ENCODE results near the gene EGFL6. TPM values are rescaled to one million over a fixed set of nuclear protein-coding genes. Genes with fewer than 3 reads are reported as not detected.

EGFL6 gene
- total RNA-seq (2014; rRNA removed; shearing (Covaris generic)): not detected in 2 replicates

DNA sequence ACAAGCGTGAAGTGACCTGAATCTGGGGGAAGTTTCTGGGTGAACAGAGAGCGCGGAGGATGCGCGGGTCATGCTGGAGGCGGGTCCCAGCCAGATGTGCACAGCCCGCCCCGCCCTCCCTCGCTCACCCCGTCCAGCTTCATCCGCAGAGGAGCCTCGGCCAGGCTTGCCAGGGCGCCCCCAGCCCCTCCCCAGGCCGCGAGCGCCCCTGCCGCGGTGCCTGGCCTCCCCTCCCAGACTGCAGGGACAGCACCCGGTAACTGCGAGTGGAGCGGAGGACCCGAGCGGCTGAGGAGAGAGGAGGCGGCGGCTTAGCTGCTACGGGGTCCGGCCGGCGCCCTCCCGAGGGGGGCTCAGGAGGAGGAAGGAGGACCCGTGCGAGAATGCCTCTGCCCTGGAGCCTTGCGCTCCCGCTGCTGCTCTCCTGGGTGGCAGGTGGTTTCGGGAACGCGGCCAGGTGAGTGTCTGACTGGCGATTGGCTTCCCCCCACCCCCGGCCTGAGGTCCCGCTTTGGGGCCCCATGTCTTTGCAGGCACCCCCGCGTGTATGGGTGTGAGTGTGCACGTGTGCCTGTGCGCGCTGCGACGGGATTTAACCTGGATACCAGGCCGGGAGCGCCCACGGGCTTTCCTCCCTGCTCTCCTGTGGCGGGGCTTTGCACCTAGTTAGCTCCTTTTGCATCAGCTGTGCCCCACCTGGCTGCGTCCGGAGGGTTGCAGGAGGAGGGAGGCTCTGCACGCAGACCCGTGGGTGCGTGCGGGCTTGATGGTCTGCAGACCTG is at the start of gene EGFL6:
Gene EGFL6, plus strand, starts transcription at position 123 of the 782 bp plus-strand sequence. Its CDS starts 261 bp downstream, at position 384.
- Histone ChIP-seq H3K27ac (no peak within 1 kb of the TSS), H3K36me3 (no peaks in the 10 kb centered on the region), H3K4me3 (no peak within 1 kb of the TSS), H3K9me3 (replicated peaks) (no peaks in the 10 kb centered on the region), H3K27me3 (no peaks in the 10 kb centered on the region), H3K4me1 (no peaks in the 10 kb centered on the region)
- no peak for DNase-seq

GRCh38 chrX:13520351-13520750 is 49.0 kb upstream of the EGFL6 start:
- no peaks in the 10 kb centered on the region for H3K4me1 ChIP-seq
- DNase-seq: no peak
- H3K27me3 ChIP-seq: no peaks in the 10 kb centered on the region
- no peak overlapping the region for H3K4me3 ChIP-seq
- no peaks in the 10 kb centered on the region for H3K36me3 ChIP-seq
- H3K9me3 ChIP-seq (replicated peaks): no peaks in the 10 kb centered on the region
- no peak overlapping the region for H3K27ac ChIP-seq

DNA sequence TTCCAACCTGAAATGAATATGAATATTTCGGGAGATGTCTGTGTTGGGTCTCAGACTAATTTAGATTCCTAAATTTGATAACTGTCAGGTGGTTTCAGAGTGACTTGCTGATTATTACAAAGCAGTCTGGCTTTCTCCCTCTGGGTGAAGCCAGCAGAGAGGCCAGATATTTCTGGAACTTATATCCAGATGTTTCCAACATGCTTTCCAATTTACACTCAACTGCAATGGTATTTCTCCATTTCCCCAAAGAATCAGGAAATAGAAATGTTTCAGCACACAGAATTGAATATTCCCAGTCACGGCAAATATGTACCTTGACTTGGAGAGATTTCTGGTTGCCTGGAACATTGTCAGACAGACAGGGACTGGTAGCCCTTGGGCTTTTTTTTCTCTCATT is 48.5 kb upstream of the EGFL6 start:
- no peak overlapping the region for H3K4me3 ChIP-seq
- no peaks in the 10 kb centered on the region for H3K4me1 ChIP-seq
- no peak overlapping the region for H3K27ac ChIP-seq
- H3K9me3 ChIP-seq (replicated peaks): no peaks in the 10 kb centered on the region
- no peaks in the 10 kb centered on the region for H3K36me3 ChIP-seq
- H3K27me3 ChIP-seq: no peaks in the 10 kb centered on the region
- DNase-seq: no peak

DNA sequence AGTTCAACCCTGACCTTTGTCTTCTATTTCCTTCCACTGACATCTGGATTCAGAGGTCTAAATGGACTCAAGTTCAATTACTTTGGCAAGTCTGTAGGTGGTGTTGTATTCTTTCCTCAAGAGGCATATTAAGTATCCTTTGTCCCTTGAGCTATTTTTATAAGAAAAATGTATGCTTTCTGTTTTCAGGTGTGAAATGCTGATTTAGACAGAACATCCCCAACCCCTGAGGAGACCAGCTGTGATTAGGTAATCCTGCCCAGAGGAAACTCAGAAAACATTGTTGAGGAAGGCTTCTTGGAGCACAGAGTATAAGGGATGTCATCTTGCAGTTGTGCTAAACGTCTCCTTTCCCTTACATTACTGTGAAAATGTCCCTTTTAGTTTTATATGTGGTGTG is 46.6 kb upstream of the EGFL6 start:
- H3K36me3 ChIP-seq: no peaks in the 10 kb centered on the region
- no peaks in the 10 kb centered on the region for H3K27me3 ChIP-seq
- no peak overlapping the region for H3K27ac ChIP-seq
- no peak overlapping the region for H3K4me3 ChIP-seq
- no peaks in the 10 kb centered on the region for H3K4me1 ChIP-seq
- H3K9me3 ChIP-seq (replicated peaks): 0 out of 2 replicates have a peak, but pooled peaks cover 3% of the 10 kb centered on the region
- no peak for DNase-seq

GRCh38 chrX:13533726-13534125 is 35.7 kb upstream of the EGFL6 start:
- Histone ChIP-seq H3K9me3 (replicated peaks) (no peaks in the 10 kb centered on the region), H3K27ac (no peak overlapping the region), H3K27me3 (no peaks in the 10 kb centered on the region), H3K36me3 (no peaks in the 10 kb centered on the region), H3K4me3 (no peak overlapping the region), H3K4me1 (no peaks in the 10 kb centered on the region)
- peak in 1 of 2 experiments; percentile 5 for DNase-seq

DNA sequence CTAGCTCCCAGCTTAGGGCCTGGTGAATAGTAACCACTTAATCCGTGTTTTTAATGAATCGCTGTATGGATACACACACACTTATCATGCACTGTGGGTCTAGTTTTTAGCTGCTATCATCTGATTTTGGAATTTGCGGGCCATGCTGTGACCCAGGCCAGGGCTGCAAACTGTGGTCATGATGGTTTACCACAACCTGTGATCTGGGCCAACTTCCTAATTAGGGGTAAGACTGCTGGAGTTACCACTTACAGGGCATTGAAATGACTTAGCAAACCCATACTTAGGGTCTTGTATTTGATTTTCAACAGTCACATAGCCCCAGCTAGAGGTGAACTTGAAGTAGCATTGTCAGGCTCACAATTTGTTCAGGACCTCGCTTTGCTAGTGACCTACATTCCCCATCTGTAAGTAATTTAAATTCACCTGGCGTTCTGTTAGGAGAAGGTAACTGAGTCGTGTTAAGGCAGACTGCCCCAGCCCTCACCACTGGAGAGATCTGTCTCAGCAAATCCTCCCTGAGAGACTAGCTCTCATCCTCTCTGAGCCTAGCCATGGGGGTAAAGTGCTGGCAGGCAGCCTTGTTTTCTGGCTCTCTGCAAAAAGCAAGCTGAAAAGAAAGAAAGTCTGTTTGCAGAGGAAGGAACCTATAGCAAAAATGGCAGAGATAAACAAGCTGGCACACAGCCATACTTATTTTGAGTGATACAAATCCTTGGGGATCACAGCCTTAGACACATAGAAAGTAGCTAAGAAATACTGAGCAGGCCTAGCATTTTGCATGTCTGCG is 33.8 kb upstream of the EGFL6 start:
- Histone ChIP-seq H3K27me3 (no peaks in the 10 kb centered on the region), H3K36me3 (no peaks in the 10 kb centered on the region), H3K9me3 (replicated peaks) (no peaks in the 10 kb centered on the region), H3K4me1 (no peaks in the 10 kb centered on the region), H3K4me3 (no peak overlapping the region), H3K27ac (no peak overlapping the region)
- no peak for DNase-seq

GRCh38 chrX:13536551-13536950 is 32.9 kb upstream of the EGFL6 start:
- Histone ChIP-seq H3K9me3 (replicated peaks) (no peaks in the 10 kb centered on the region), H3K27ac (no peak overlapping the region), H3K36me3 (no peaks in the 10 kb centered on the region), H3K4me3 (no peak overlapping the region), H3K27me3 (no peaks in the 10 kb centered on the region), H3K4me1 (no peaks in the 10 kb centered on the region)
- no peak for DNase-seq

- no peak overlapping the region for H3K27ac ChIP-seq
- no peak for DNase-seq
- H3K4me3 ChIP-seq: no peak overlapping the region
- no peaks in the 10 kb centered on the region for H3K27me3 ChIP-seq
- H3K4me1 ChIP-seq: no peaks in the 10 kb centered on the region
- H3K9me3 ChIP-seq (replicated peaks): no peaks in the 10 kb centered on the region
- H3K36me3 ChIP-seq: no peaks in the 10 kb centered on the region
These were observed 31.0 kb upstream of the EGFL6 start for GRCh38 chrX:13538414-13538813.

DNA sequence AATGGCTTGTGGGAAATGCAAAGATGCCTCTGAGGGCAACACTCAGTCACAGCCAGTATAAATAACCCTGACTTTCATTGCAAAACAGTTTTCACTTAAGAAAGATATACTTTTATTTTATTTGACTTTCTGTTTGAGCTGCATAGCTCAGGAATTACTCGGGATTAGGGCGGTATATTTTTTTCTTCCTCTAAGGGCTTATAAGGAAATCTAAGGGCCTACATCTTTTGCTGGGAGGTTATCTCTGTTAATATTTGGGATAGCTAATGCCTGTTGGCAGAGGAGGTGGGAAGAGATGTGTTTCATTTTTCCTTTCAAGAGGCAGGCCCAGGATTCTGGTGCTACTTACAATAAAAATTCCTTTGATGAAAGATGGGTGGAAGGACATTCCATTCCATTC is 28.8 kb upstream of the EGFL6 start:
- no peaks in the 10 kb centered on the region for H3K36me3 ChIP-seq
- no peak overlapping the region for H3K27ac ChIP-seq
- no peaks in the 10 kb centered on the region for H3K9me3 ChIP-seq (replicated peaks)
- no peaks in the 10 kb centered on the region for H3K4me1 ChIP-seq
- DNase-seq: no peak
- no peaks in the 10 kb centered on the region for H3K27me3 ChIP-seq
- H3K4me3 ChIP-seq: no peak overlapping the region

DNA sequence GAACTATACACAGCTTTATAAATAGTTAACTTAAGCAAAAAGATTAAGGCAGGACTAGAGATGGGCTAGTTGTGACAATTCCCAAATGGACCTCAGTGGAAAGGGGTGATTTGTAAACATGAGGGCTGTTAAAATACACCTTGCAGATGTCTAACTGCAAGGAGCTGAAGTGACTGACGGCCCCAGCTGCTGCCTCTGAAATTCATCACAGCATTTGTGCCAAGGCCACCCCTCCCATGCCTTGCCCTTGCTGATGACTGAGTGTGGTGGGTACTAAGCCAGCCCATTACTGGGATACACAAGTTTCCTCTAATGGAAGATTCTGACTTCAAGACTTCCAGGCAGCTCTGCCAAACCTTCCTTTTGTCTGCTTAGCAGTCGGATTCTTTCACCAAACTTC is 23.7 kb upstream of the EGFL6 start:
- Histone ChIP-seq H3K4me1 (no peaks in the 10 kb centered on the region), H3K9me3 (replicated peaks) (no peaks in the 10 kb centered on the region)
- peak; percentile 40 to 61 for DNase-seq

GRCh38 chrX:13547671-13548070 is 21.7 kb upstream of the EGFL6 start:
- Histone ChIP-seq H3K9me3 (replicated peaks) (no peaks in the 10 kb centered on the region), H3K27ac (no peak overlapping the region), H3K4me3 (no peak overlapping the region), H3K4me1 (no peaks in the 10 kb centered on the region), H3K27me3 (no peaks in the 10 kb centered on the region), H3K36me3 (no peaks in the 10 kb centered on the region)
- no peak for DNase-seq

More for the DNA sequence above, 23.7 kb upstream of the EGFL6 start:
- H3K36me3 ChIP-seq: no peaks in the 10 kb centered on the region
- no peaks in the 10 kb centered on the region for H3K27me3 ChIP-seq
- no peak overlapping the region for H3K27ac ChIP-seq
- no peak overlapping the region for H3K4me3 ChIP-seq

DNA sequence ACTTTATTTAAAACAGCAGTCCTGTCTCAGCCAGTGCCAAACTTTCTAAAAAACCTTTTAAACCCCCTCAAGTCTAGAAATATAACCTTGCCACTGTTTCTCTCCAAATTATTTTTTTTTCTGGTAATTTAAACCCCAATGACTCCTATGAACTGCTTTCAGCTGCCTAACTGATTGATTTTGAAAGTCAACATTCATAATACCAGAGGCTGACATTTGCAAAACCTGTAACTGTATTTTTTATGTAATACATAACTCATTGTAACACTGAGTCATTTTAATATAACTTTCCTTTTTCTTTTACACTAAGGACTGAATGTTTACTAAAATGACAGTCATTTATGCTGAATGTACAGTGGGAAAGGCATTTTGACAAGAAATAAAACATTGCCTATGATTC is 19.1 kb upstream of the EGFL6 start:
- no peak overlapping the region for H3K4me3 ChIP-seq
- H3K9me3 ChIP-seq (replicated peaks): no peaks in the 10 kb centered on the region
- H3K27me3 ChIP-seq: no peaks in the 10 kb centered on the region
- no peak for DNase-seq
- H3K36me3 ChIP-seq: no peaks in the 10 kb centered on the region
- no peaks in the 10 kb centered on the region for H3K4me1 ChIP-seq
- H3K27ac ChIP-seq: no peak overlapping the region

DNA sequence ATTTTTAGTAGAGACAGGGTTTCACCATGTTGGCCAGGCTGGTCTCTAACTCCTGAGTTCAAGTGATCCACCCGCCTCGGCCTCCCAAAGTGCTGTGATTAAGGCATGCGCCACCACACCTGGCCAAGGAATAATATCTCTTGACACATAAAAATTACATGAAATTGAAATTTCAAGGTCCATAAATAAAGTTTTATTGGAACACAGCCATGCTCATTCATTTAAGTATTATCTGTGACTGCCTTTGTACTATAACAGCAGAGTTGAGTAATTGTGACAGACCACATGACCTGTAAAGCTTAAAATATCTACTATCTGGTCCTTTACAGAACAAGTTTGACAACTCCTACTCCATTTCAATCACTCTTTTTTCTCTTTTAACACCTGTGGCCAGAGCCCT is 17.8 kb upstream of the EGFL6 start:
- Histone ChIP-seq H3K4me1 (no peaks in the 10 kb centered on the region), H3K9me3 (replicated peaks) (no peaks in the 10 kb centered on the region), H3K36me3 (no peaks in the 10 kb centered on the region), H3K4me3 (no peak overlapping the region), H3K27me3 (no peaks in the 10 kb centered on the region), H3K27ac (no peak overlapping the region)
- no peak for DNase-seq

- Histone ChIP-seq H3K9me3 (replicated peaks) (no peaks in the 10 kb centered on the region), H3K4me1 (no peaks in the 10 kb centered on the region)
These were observed 16.5 kb upstream of the EGFL6 start for GRCh38 chrX:13552892-13553291.

DNA sequence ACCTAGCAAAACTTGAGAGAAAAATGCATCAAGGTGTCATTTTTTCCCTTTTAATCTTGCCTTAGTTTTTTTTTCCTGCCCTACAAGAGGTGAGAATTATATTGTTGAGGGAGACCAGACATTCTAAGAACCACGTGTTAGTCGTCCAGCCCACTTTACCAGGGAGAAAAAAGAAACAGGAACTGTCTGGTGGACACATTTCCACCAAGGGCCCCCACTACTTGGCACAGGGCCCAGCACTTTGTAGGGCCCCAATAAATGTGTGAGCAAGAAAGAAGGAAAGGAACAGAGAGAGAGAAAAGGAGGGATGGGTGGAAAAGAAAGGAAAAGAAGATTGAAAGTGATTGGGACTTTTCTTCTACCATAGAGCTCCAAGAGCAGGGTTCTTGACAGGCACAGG is 3.9 kb upstream of the EGFL6 start:
- Histone ChIP-seq H3K27me3 (no peaks in the 10 kb centered on the region), H3K4me3 (no peak overlapping the region), H3K36me3 (no peaks in the 10 kb centered on the region), H3K4me1 (no peaks in the 10 kb centered on the region), H3K27ac (no peak overlapping the region), H3K9me3 (replicated peaks) (no peaks in the 10 kb centered on the region)
- no peak for DNase-seq

More at GRCh38 chrX:13552892-13553291, 16.5 kb upstream of the EGFL6 start:
- H3K27ac ChIP-seq: no peak overlapping the region
- no peaks in the 10 kb centered on the region for H3K36me3 ChIP-seq
- DNase-seq: no peak
- H3K4me3 ChIP-seq: no peak overlapping the region
- H3K27me3 ChIP-seq: no peaks in the 10 kb centered on the region

Measured in SJCRH30 (cell line).